ENCODE results near the gene AATK. TPM values are rescaled to one million over a fixed set of nuclear protein-coding genes. Genes with fewer than 3 reads are reported as not detected.

AATK gene
- total and polyA plus RNA-seq, 9 of the 15 experiments (the other 6 are each of a cell fraction or from before 2014, with no cell fraction given) = 0.11 to 0.55 (median 0.38) TPM; not detected in 5

DNA sequence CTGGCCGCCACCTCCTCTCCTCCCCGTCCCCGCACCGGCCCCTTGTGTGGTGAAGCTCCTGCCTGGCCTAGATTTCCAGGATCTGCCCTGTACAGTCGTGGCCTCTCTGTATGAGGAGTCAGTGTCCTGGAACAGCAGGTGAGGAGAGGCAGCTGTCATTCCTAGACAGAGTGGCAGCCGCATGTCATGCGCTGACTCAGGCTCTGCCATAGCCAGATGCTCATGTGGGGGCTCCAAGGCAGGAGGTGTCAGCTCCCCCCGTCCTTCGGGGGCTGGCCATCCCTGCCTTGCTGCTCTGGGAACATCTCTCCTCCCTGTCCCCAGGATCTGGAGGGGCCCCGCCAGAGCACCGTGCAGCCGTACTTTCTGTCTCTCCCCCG, 70.6 kb downstream of the AATK start (continued):
- TF ChIP-seq, protein P1, sequence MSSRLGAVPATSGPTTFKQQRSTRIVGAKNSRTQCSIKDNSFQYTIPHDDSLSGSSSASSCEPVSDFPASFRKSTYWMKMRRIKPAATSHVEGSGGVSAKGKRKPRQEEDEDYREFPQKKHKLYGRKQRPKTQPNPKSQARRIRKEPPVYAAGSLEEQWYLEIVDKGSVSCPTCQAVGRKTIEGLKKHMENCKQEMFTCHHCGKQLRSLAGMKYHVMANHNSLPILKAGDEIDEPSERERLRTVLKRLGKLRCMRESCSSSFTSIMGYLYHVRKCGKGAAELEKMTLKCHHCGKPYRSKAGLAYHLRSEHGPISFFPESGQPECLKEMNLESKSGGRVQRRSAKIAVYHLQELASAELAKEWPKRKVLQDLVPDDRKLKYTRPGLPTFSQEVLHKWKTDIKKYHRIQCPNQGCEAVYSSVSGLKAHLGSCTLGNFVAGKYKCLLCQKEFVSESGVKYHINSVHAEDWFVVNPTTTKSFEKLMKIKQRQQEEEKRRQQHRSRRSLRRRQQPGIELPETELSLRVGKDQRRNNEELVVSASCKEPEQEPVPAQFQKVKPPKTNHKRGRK (tag; IDR thresholded peaks at IDR 0.05) = no peak
- TF ChIP-seq, protein P2, sequence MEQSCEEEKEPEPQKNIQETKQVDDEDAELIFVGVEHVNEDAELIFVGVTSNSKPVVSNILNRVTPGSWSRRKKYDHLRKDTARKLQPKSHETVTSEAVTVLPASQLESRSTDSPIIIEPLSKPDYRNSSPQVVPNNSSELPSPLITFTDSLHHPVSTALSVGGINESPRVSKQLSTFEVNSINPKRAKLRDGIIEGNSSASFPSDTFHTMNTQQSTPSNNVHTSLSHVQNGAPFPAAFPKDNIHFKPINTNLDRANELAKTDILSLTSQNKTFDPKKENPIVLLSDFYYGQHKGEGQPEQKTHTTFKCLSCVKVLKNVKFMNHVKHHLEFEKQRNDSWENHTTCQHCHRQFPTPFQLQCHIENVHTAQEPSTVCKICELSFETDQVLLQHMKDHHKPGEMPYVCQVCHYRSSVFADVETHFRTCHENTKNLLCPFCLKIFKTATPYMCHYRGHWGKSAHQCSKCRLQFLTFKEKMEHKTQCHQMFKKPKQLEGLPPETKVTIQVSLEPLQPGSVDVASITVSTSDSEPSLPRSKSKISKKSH (CRISPR knock-in tag; IDR thresholded peaks at IDR 0.05) = no peak
- TF ChIP-seq NR1H2 (CRISPR knock-in tag; IDR thresholded peaks at IDR 0.05) = no peak
- TF ChIP-seq, protein P3, sequence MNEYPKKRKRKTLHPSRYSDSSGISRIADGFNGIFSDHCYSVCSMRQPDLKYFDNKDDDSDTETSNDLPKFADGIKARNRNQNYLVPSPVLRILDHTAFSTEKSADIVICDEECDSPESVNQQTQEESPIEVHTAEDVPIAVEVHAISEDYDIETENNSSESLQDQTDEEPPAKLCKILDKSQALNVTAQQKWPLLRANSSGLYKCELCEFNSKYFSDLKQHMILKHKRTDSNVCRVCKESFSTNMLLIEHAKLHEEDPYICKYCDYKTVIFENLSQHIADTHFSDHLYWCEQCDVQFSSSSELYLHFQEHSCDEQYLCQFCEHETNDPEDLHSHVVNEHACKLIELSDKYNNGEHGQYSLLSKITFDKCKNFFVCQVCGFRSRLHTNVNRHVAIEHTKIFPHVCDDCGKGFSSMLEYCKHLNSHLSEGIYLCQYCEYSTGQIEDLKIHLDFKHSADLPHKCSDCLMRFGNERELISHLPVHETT (CRISPR knock-in tag; conservative IDR thresholded peaks at IDR 0.05 in 1 of 2, IDR thresholded peaks at IDR 0.05 in 1 of 2) = no peak
- no peak for TF ChIP-seq ZNF668 (CRISPR knock-in tag; IDR thresholded peaks at IDR 0.05)
- TF ChIP-seq MCM2 (IDR thresholded peaks at IDR 0.05; ENCODE audit: low read depth) = no peak
- no peak for TF ChIP-seq MCM3 (IDR thresholded peaks at IDR 0.05)
- no peak for TF ChIP-seq RAD51 (IDR thresholded peaks at IDR 0.05; ENCODE audit: borderline replicate concordance, low read depth)
- TF ChIP-seq, protein P4, sequence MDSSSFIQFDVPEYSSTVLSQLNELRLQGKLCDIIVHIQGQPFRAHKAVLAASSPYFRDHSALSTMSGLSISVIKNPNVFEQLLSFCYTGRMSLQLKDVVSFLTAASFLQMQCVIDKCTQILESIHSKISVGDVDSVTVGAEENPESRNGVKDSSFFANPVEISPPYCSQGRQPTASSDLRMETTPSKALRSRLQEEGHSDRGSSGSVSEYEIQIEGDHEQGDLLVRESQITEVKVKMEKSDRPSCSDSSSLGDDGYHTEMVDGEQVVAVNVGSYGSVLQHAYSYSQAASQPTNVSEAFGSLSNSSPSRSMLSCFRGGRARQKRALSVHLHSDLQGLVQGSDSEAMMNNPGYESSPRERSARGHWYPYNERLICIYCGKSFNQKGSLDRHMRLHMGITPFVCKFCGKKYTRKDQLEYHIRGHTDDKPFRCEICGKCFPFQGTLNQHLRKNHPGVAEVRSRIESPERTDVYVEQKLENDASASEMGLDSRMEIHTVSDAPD (CRISPR knock-in tag; IDR thresholded peaks at IDR 0.05) = no peak
- TF ChIP-seq SETDB1 (IDR thresholded peaks at IDR 0.05; ENCODE audit: low read length) = no peak
